IMR-90 (cell line): Measurements from ENCODE around the gene WASL. TPM values are rescaled to one million over a fixed set of nuclear protein-coding genes. Genes with fewer than 3 reads are reported as not detected.

ENCODE experiments used
- ATAC-seq: fragments of 200-7000 bp; cut with Tn5 transposase; 2 replicates; pipeline ENCODE4 v1.9.1; 2020; ENCODE audit warnings: low read depth, mild to moderate bottlenecking, moderate library complexity
- BruUV-seq: library from RNA; stranded (reverse); fragments of 400-500 nt; replicated peaks from 2 replicates; lab custom pipeline; 2021; lab: Mats Ljungman, UMichigan
- CTCF ChIA-PET: fragments of 300-600 bp; formaldehyde crosslinking; extraction: SDS; loops from one replicate; lab custom pipeline; 2021; ENCODE audit warnings: antibody characterized with exemption; lab: Yijun Ruan, JAX
- POLR2A ChIA-PET: fragments of 300-600 bp; sonication (Branson Sonifier 250); formaldehyde crosslinking; loops from one replicate; lab custom pipeline; 2022; ENCODE audit warnings: antibody characterized with exemption; ENCODE audit not compliant: unreplicated experiment; lab: Charles Lee
- DNase-seq: peaks from one replicate; pipeline ENCODE4 v3.0.0; 2013
- H2AFZ ChIP-seq: replicated peaks from 2 replicates; pipeline ENCODE3; 2013; ENCODE audit warnings: low read length, mild to moderate bottlenecking; ENCODE audit not compliant: poor library complexity
- H2AK5ac ChIP-seq: 2 replicates; pipeline ENCODE4 v1.6.1; 2013; ENCODE audit warnings: low read depth, low read length, inconsistent platforms
- H2AK9ac ChIP-seq: replicated peaks from 2 replicates; pipeline ENCODE3; 2013; ENCODE audit warnings: mild to moderate bottlenecking, low read depth, low read length, moderate library complexity; ENCODE audit not compliant: poor library complexity
- H2BK120ac ChIP-seq: 2 replicates; pipeline ENCODE4 v1.6.1; 2013; ENCODE audit warnings: low read depth, low read length, inconsistent platforms
- H2BK15ac ChIP-seq: 3 replicates; pipeline ENCODE4 v1.6.1; 2013; ENCODE audit warnings: low read depth, low read length, inconsistent platforms
- H2BK20ac ChIP-seq: 2 replicates; pipeline ENCODE4 v1.6.1; 2013; ENCODE audit warnings: low read depth, mild to moderate bottlenecking, inconsistent platforms, low read length, moderate library complexity
- H2BK5ac ChIP-seq: 2 replicates; pipeline ENCODE4 v1.6.1; 2013; ENCODE audit warnings: mild to moderate bottlenecking, low read depth, low read length, inconsistent platforms; ENCODE audit not compliant: poor library complexity, severe bottlenecking
- H3K14ac ChIP-seq: replicated peaks from 2 replicates; pipeline ENCODE4 v1.6.1; 2013; ENCODE audit warnings: low read depth, low read length, inconsistent platforms
- H3K18ac ChIP-seq: 2 replicates; pipeline ENCODE4 v1.6.1; 2013; ENCODE audit warnings: low read depth, low read length, control low read depth
- H3K23ac ChIP-seq: 2 replicates; pipeline ENCODE4 v1.6.1; 2013; ENCODE audit warnings: low read depth, low read length, inconsistent platforms
- H3K27ac ChIP-seq: 2 replicates; pipeline ENCODE4 v1.5.1; 2013; ENCODE audit warnings: mild to moderate bottlenecking, control low read depth, low read length; ENCODE audit not compliant: insufficient read depth
- H3K27me3 ChIP-seq: 2 replicates; pipeline ENCODE4 v1.6.1; 2013; ENCODE audit warnings: low read length; ENCODE audit not compliant: control insufficient read depth, insufficient read depth
- H3K36me3 ChIP-seq: 2 replicates; pipeline ENCODE4 v1.6.1; 2013; ENCODE audit warnings: low read length, mixed read lengths; ENCODE audit not compliant: control insufficient read depth, insufficient read depth
- H3K4ac ChIP-seq: 2 replicates; pipeline ENCODE4 v1.6.1; 2013; ENCODE audit warnings: low read depth, low read length, inconsistent platforms
- H3K4me1 ChIP-seq: 2 replicates; pipeline ENCODE4 v1.6.1; 2013; ENCODE audit warnings: low read length, mixed read lengths; ENCODE audit not compliant: control insufficient read depth, insufficient read depth
- H3K4me2 ChIP-seq: 2 replicates; pipeline ENCODE4 v1.6.1; 2013; ENCODE audit warnings: low read depth, mild to moderate bottlenecking, control low read depth, low read length, moderate library complexity
- H3K4me3 ChIP-seq: 2 replicates; pipeline ENCODE4 v1.5.1; 2013; ENCODE audit warnings: low read depth, mild to moderate bottlenecking, control low read depth, low read length, moderate library complexity; ENCODE audit not compliant: insufficient read depth
- H3K56ac ChIP-seq: 2 replicates; pipeline ENCODE4 v1.6.1; 2013; ENCODE audit warnings: low read length, inconsistent platforms; ENCODE audit not compliant: insufficient read depth; ENCODE audit errors: extremely low read depth
- H3K79me1 ChIP-seq, 2 experiments: 2 replicates each; pipeline ENCODE4 v1.6.1; 2013; ENCODE audit warnings: low read length in 2 of 2, inconsistent platforms in 1 of 2, low read depth in 1 of 2
- H3K9ac ChIP-seq: 2 replicates; pipeline ENCODE4 v1.6.1; 2013; ENCODE audit warnings: low read depth, low read length, control low read depth
- H3K9me1 ChIP-seq: 2 replicates; pipeline ENCODE4 v1.6.1; 2013; ENCODE audit warnings: low read length, inconsistent platforms; ENCODE audit not compliant: insufficient read depth
- H3K9me3 ChIP-seq: 2 replicates; pipeline ENCODE4 v1.6.1; 2013; ENCODE audit warnings: low read length; ENCODE audit not compliant: control insufficient read depth, insufficient read depth
- H4K20me1 ChIP-seq: 2 replicates; pipeline ENCODE4 v1.6.1; 2013; ENCODE audit warnings: low read length, inconsistent platforms; ENCODE audit not compliant: insufficient read depth
- H4K5ac ChIP-seq: 2 replicates; pipeline ENCODE4 v1.6.1; 2013; ENCODE audit warnings: mild to moderate bottlenecking, low read depth, low read length, control low read depth
- H4K8ac ChIP-seq, 2 experiments: 2 replicates each; pipeline ENCODE4 v1.6.1; 2013; ENCODE audit warnings: low read depth in 2 of 2, low read length in 2 of 2, control low read depth in 1 of 2, inconsistent platforms in 1 of 2
- H4K91ac ChIP-seq: 2 replicates; pipeline ENCODE4 v1.6.1; 2013; ENCODE audit warnings: low read depth, low read length, inconsistent platforms; ENCODE audit not compliant: insufficient read depth
- BHLHE40 ChIP-seq: fragments of 150-350 bp; IDR thresholded peaks from 2 replicates; pipeline ENCODE4 v1.6.1; 2016; ENCODE audit warnings: mild to moderate bottlenecking, low read depth, low read length
- CEBPB ChIP-seq: IDR thresholded peaks from 2 replicates; pipeline ENCODE4 v1.6.1; 2012; ENCODE audit warnings: low read depth, low read length, improper control_type of control experiment
- CHD1 ChIP-seq: IDR thresholded peaks from 2 replicates; pipeline ENCODE4 v1.6.1; 2012; ENCODE audit warnings: low read depth, low read length, improper control_type of control experiment
- CTCF ChIP-seq: conservative IDR thresholded peaks from 2 replicates; pipeline ENCODE4 v1.5.1; 2012; ENCODE audit warnings: mild to moderate bottlenecking, low read depth, low read length, improper control_type of control experiment
- ELK1 ChIP-seq: fragments of 150-350 bp; IDR thresholded peaks from 2 replicates; pipeline ENCODE4 v1.6.1; 2016; ENCODE audit warnings: low read depth, mild to moderate bottlenecking, low read length, moderate library complexity, borderline replicate concordance
- MAFK ChIP-seq: IDR thresholded peaks from 2 replicates; pipeline ENCODE4 v1.6.1; 2012; ENCODE audit warnings: low read depth, low read length, improper control_type of control experiment
- MAZ ChIP-seq: IDR thresholded peaks from 2 replicates; pipeline ENCODE4 v1.6.1; 2012; ENCODE audit warnings: low read depth, mild to moderate bottlenecking, low read length, improper control_type of control experiment, moderate library complexity, borderline replicate concordance
- MXI1 ChIP-seq: IDR thresholded peaks from 2 replicates; pipeline ENCODE4 v1.6.1; 2012; ENCODE audit warnings: low read depth, mild to moderate bottlenecking, low read length, moderate library complexity, borderline replicate concordance
- NFE2L2 ChIP-seq: fragments of 150-350 bp; IDR thresholded peaks from 2 replicates; pipeline ENCODE4 v1.6.1; 2016; ENCODE audit warnings: low read depth, mild to moderate bottlenecking, low read length
- POLR2A ChIP-seq: IDR thresholded peaks from 2 replicates; pipeline ENCODE4 v1.6.1; 2012; ENCODE audit warnings: mild to moderate bottlenecking, low read depth, low read length
- RAD21 ChIP-seq: IDR thresholded peaks from 2 replicates; pipeline ENCODE4 v1.6.1; 2012; ENCODE audit warnings: low read length, improper control_type of control experiment
- RCOR1 ChIP-seq: IDR thresholded peaks from 2 replicates; pipeline ENCODE4 v1.6.1; 2012; ENCODE audit warnings: mild to moderate bottlenecking, low read length, improper control_type of control experiment; ENCODE audit not compliant: insufficient replicate concordance
- RFX5 ChIP-seq: IDR thresholded peaks from 2 replicates; pipeline ENCODE4 v1.8.0; 2012; ENCODE audit warnings: low read depth, mild to moderate bottlenecking, low read length, moderate library complexity
- USF2 ChIP-seq: fragments of 150-350 bp; IDR thresholded peaks from 2 replicates; pipeline ENCODE4 v1.6.1; 2017; ENCODE audit warnings: mild to moderate bottlenecking, antibody characterized with exemption, low read length, low read depth
- WGBS, 2 experiments: methylation state at CpG; one replicate each; pipeline versions ENCODE4 v1.1.5 to v1.1.7; 2013; ENCODE audit warnings: missing lambda C conversion rate in 2 of 2; ENCODE audit not compliant: insufficient read length in 1 of 2; ENCODE audit errors: extremely low coverage in 2 of 2; 5-methylcytosine and 5-hydroxymethylcytosine counted together
- dilution Hi-C: fragments of 300-500 bp; cut with HindIII; formaldehyde crosslinking; loops from one replicate; pipeline ENCODE4 v1.14.3; 2018; ENCODE audit warnings: low sequenced_read_pairs; ENCODE audit not compliant: unreplicated experiment
- in situ Hi-C: fragments of 300-500 bp; cut with MboI; formaldehyde crosslinking; loops from 3 replicates; pipeline ENCODE4 v1.14.3; 2019; ENCODE audit warnings: low sequenced_read_pairs, inconsistent platforms, mixed read lengths
- intact Hi-C: fragments of 100-400 bp; cut with micrococcal nuclease; formaldehyde crosslinking; loops from 2 replicates; pipeline ENCODE4 v1.10.0; 2022
- polyA plus RNA-seq, 3 experiments: library from polyadenylated mRNA; depleted of rRNA; stranded (reverse); fragments of >200 nt; gene quantifications; 2 replicates each; pipeline ENCODE4 v1.2.3, GENCODE V29; 2012; ENCODE audit warnings: low replicate concordance in 1 of 3
- total RNA-seq: library from RNA; depleted of rRNA; stranded (reverse); fragments of >200 nt; gene quantifications from 2 replicates; pipeline ENCODE4 v1.2.3, GENCODE V29; 2012

Gene WASL
- total and polyA plus RNA-seq, 2 of the 4 experiments (the other 2 are of a cell fraction), result 2.3 to 7.9 TPM

DNA sequence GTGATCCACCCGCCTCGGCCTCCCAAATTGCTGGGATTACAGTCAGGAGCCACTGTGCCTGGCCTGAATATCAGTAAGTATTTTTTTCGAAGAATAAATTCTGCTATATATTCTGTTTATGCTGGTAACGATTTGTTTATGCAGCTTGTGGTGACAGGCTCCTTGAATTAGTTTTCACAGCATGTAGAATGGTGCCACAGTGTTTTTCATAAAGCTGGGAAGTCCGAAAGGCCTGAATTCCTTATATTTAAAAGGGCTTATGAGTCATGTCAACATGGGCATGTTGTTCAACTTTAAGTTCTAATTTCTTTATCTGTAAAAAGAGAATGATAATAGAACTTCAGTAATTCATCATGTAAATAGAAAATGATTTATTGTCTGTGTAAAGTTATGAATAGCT, 42.2 kb upstream of the WASL start:
- dilution Hi-C loops (no loop called here), intact Hi-C loops (loop anchor here (10.0 kb wide), 2 partner anchors 284 to 1064 kb away; no protein-coding TSS in a partner anchor), in situ Hi-C loops (no loop called here)
- H3K9me3 ChIP-seq, result no peaks in the 10 kb centered on the region
- H3K27ac ChIP-seq, result no peak overlapping the region
- H3K79me1 ChIP-seq, result no peaks in the 10 kb centered on the region
- 60% methylated on average over 1 of the region's 5 CpGs; no CpG with 5 or more reads in 1 of the 2 experiments for WGBS, 2 experiments
- CTCF ChIA-PET, result no interaction called here
- no peak overlapping the region for H3K56ac ChIP-seq
- ATAC-seq (no peak), DNase-seq (no peak)
- H3K9me1 ChIP-seq, result no peaks in the 10 kb centered on the region
- peaks cover 6% of the 10 kb centered on the region; the same call in 1 of the 2 replicates for H3K27me3 ChIP-seq
- H4K20me1 ChIP-seq, result no peaks in the 10 kb centered on the region
- H4K5ac ChIP-seq, result no peak overlapping the region
- BruUV-seq, result no TSS peak
- H2BK15ac ChIP-seq, result no peak overlapping the region
- H2BK20ac ChIP-seq, result no peak overlapping the region
- H2AK5ac ChIP-seq, result no peak overlapping the region
- H3K4me2 ChIP-seq, result no peak overlapping the region
- H3K9ac ChIP-seq, result no peak overlapping the region
- no peak for TF ChIP-seq RCOR1
- no peak for TF ChIP-seq ELK1
- no peak for TF ChIP-seq MAZ
- no peak for TF ChIP-seq CEBPB
- no peak for TF ChIP-seq BHLHE40
- TF ChIP-seq RFX5, result no peak
- TF ChIP-seq CTCF, result no peak
- TF ChIP-seq MXI1, result no peak
- TF ChIP-seq CHD1, result no peak
- no peak for TF ChIP-seq USF2
- TF ChIP-seq MAFK, result no peak
- no peak for TF ChIP-seq RAD21
- no peak for TF ChIP-seq NFE2L2
- TF ChIP-seq POLR2A, result no peak
- H2BK5ac ChIP-seq, result no peak overlapping the region
- H3K23ac ChIP-seq, result no peak overlapping the region
- H4K8ac ChIP-seq, result no peak overlapping the region
- H3K4me3 ChIP-seq, result no peak overlapping the region
- no peak overlapping the region for H3K18ac ChIP-seq
- no peak overlapping the region for H2AK9ac ChIP-seq
- no peak overlapping the region for H4K91ac ChIP-seq
- H3K14ac ChIP-seq, result no peak overlapping the region
- H3K36me3 ChIP-seq, result no peaks in the 10 kb centered on the region
- H3K4ac ChIP-seq, result no peak overlapping the region
- H2BK120ac ChIP-seq, result no peak overlapping the region
- no peaks in the 10 kb centered on the region for H3K4me1 ChIP-seq
- POLR2A ChIA-PET, result no interaction called here
- no peak overlapping the region for H2AFZ ChIP-seq
